ENCODE data around the gene SLC38A1.
"Not testable (repeated sequence)": the region's sequence is repeated elsewhere in the genome, so short reads cannot be mapped to it uniquely, and the experiment has no call there.

SLC38A1 gene

DNA sequence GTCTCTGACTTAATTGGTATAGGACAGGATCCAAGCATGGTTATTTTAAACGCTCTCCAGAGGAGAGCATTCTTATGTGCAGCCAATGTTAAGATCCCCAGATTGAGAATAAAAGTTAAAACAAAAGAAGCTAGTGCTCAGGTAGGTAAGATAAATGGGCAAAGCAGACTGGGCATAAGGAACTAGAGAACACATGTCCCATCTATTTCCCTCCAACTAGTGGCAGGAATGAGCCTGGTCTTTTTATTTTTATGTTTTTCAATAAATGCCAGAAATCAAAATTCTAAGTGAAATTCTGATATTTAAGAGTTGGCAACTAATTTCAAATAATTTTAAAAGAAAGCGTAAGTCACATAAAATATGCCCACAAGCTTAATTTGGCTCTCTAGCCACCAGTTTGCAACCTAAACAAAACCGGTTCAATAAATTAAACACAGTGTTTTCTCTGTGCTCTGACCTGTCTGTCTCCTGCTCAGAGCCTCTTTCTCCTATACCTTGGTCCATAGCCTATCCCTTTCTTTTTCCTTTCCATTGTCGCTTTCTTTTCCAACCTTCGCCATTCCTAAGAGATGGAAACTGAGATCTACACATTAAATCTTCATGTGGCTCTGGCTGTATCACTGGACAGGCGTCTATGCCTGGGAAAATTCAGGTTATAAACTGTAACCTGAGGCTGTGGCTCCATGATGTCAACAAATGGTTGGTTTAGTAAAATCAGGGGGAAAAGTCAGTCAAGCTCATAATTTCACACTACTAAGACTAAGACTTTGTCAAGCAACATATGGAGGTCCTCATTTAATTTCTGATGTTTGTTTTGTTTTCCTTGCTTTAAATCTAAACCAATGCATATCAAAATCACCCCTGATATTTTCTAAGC lies 5.5 kb downstream of the SLC38A1 start:
- DNase-seq, result no peak

DNA sequence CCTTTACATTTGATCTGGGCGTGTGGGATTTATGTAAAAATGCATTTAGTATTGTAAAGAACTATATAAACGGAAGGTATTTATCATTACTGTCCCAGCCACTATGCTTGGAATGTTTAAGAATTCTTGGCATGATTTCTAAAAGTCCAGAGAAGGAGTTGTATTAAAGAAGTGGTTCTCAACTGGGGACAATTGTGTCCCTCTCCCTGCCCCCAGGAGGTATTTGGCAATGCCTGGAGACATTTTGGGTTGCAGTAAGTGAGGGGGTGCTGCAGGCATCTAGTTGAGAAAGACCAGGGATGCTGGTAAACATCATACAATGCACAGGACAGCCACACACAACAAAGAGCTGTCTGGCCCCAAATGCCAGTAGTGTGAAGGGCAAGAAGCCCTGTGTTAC lies 7.2 kb downstream of the SLC38A1 start:
- no peak for DNase-seq

DNA sequence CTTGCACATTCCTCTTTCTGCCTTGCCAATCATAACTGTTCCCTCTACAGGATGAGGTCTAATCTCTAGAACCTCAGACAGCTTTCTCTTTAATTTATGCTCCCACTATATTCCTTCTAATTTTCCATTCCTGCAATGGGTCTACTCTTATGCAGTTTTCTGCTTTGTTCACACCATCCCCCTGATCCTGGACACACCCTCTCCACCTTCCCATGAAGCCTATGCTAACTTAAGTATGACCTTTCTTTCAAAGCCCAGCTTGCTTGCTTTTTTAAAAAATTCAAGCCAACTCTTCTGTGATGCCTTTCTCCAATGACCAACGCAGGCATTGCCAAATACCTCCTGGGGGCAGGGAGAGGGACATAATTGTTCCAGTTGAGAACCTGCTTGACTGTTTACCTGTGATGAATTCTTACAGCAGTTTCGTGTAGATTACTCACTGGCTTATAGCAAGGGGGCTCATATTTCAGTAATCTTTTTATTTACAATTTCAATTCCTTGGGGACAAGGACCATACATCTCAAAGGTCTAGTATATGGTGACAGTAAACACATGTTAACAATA lies 7.8 kb downstream of the SLC38A1 start:
- DNase-seq, result no peak

DNA sequence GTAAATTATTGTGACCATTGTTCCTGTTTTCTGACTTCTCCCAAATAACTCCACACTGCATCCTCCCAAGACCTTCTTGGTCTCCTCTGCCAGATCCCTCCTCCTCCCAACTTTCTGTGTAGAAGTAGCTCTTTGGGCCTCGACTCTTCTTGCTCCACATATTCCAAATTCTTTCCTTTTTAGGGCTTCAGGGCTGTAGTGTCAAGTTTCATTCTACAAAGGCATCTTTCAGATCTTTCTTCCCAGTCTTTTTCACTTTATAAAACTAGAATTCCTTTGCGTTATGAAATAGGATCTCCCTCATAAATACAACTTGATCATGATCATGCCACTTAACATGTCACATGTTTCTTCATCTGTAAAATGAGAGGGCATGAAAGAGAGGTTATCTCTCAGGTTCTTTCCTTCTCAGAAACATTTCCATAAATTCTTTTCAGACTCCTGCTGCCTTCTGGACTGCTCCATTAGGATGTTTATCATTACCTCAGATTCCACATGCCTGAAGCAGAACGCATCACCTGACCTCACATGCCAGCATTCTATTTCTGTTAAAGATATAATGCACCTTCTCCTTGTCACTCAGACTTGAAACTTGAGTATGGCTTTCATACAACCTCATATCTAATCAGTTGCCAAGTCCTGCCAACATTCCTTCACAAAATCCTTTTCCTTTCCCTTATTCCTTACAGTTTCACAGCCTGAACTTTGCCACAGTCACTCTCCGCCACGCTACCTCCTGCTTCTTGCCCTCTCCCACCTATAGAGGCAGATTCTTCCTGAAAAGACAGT lies 8.5 kb downstream of the SLC38A1 start:
- DNase-seq, result no peak

DNA sequence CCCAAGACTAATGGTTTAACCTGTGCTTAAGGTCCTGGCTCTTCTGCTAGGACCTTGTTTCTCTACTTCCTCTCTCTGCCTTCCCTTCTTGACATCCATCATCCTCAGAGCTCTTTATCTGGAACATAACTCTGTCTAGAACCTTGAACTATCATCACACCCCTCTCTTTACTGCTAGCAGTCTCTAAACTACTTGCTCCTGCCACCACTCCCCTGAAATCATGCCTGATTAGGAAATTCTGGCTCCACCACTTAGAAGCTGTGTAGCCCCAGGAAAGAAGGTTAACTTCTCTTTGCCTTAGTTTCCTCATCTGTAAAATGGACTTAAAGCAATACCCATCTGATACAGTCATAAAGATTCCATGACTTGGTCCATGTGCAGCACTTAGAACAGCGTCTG lies 9.1 kb downstream of the SLC38A1 start:
- DNase-seq, result no peak

DNA sequence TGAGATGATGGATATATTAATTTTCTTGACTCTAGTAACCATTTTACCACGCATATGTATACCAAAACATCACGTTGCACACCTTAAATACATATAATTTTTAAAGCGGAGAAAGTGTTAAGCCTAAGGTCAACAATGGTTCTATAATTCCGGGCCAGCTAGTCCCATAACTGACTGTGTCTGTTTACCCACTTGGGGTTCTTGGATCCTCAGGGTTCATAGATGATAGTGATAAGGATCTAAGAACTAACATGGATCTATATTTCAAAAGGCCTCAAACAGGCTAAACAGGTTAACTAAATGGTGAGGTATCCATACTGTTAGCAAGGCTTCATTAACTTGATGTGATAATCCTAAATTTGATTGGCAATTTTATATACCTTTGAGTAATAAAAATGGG lies 9.8 kb downstream of the SLC38A1 start:
- DNase-seq, result no peak

DNA sequence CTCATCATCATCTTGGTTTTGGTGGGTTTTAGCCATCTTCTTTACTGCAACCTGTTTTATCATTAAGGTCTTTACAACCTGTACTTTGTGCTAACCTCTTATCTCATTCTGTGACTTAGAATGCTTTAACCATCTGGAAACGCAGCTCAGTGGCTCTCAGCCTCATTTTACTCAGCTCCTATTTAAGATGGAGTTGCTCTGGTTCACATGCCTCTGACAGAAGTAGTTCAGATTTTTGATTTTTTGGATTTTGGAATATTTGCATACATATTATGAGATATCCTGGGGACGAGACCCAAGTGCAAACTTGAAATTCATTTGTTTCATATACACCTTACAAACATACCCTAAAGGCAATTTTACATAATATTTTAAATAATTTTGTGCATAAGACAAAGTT lies 10.7 kb downstream of the SLC38A1 start:
- DNase-seq, result no peak

DNA sequence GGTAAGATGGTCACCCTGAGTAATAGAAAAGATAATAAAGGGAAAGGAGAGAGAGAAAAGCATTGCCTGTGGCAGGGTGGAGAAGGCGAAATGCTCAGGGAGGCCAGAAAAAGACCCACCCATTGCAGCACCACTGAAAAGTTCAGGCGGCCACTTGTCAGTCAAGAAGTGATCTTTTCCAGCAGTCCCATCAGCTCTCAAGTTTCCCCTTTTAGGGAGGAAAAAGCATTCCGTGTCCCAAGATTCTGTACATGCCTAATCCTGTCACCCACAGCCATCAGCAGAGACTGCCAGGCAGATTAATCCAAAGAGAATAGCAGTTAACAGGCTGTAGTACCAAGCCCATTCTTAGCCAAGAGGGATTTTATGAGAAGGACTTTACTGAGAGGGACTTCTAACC lies 11.9 kb downstream of the SLC38A1 start:
- DNase-seq, result no peak

DNA sequence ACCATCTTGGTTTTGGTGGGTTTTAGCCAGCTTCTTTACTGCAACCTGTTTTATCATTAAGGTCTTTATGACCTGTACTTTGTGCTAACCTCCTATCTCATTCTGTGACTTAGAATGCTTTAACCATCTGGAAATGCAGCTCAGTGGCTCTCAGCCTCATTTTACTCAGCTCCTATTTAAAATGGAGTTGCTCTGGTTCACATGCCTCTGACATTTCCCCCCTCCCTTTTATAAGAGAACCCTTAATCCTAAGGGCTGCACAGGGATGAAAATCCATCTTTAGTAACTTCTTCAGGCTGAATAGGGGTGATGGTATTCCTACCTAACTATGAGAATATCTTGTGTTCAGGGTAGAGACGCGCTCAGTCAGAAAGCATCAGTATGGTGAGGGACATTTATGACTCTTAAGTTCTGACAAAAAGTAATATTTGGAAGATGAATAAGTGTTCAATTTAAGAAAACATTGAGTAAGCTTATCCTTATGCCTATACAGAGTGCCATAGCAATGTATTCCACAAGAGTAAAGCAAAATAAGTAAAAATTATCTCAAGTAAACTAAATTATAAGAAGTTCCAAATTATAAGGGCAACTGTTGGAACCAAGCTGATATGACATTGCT lies 15.2 kb downstream of the SLC38A1 start:
- DNase-seq, result no peak

DNA sequence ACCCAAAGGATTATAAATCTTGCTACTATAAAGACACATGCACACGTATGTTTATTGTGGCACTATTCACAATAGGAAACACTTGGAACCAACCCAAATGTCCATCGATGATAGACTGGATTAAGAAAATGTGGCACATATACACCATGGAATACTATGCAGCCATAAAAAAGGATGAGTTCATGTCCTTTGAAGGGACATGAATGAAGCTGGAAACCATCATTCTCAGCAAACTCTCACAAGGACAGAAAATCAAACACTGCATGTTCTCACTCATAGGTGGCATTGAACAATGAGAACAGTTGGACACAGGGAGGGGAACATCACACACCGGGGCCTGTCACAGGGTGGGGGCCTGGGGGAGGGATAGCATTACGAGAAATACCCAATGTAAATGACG lies 16.8 kb downstream of the SLC38A1 start:
- DNase-seq, result not testable (repeated sequence)

DNA sequence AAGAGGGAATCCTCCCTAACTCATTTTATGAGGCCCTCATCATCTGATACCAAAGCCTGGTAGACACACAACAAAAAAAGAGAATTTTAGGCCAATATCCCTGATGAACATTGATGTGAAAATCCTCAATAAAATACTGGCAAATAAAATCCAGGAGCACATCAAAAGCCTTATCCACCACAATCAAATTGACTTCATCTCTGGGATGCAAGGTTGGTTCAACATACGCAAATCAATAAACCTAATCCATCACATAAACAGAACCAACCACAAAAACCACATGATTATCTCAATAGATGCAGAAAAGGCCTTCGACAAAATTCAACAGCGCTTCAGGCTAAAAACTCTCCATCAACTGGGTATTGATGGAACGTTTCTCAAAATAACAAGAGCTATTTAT lies 18.9 kb downstream of the SLC38A1 start:
- not testable (repeated sequence) for DNase-seq

DNA sequence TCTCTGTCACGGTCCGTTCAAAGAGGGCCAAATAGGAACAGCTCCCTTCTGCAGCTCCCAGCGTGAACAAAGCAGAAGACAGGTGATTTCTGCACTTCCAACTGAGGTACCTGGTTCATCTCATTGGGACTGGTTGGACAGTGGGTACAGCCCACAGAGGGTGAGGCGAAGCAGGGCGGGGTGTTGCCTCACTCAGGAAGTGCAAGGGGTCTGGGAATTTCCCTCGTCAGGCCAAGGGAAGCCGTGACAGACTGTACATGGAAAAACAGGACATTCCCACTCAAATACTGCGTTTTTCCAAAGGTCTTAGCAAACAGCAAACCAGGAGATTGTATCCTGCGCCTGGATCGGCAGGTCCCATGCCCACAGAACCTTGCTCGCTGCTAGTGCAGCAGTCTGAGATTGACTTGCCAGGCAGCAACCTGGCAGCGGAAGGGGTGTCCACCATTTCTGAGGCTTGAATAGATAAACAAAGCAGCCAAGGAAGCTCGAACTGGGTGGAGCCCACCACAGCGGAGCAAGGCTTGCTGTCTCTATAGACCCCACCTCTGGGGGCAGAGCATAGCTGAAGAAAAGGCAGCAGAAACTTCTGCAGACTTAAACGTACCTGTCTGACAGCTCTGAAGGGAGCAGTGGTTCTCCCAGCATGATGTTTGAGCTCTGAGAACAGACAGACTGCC lies 22.7 kb downstream of the SLC38A1 start:
- DNase-seq, result no peak

DNA sequence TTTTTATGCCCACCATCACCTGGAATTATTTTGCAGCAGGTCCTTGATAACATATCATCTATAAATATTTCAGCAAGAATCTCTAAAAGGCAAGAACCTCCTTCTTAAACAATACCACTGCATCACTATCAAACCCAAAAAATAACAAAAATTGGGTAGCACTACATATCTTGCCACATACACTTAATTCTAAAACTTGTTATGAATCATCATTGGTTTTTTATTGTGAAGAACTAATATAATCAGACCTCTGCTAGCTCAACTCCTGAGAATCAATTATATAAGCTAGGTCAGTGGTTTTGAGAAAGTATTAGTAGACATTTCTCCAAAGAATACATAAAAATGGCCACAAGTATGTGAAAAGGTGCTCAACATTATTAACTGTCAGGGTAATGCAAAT lies 23.8 kb downstream of the SLC38A1 start:
- no peak for DNase-seq

DNA sequence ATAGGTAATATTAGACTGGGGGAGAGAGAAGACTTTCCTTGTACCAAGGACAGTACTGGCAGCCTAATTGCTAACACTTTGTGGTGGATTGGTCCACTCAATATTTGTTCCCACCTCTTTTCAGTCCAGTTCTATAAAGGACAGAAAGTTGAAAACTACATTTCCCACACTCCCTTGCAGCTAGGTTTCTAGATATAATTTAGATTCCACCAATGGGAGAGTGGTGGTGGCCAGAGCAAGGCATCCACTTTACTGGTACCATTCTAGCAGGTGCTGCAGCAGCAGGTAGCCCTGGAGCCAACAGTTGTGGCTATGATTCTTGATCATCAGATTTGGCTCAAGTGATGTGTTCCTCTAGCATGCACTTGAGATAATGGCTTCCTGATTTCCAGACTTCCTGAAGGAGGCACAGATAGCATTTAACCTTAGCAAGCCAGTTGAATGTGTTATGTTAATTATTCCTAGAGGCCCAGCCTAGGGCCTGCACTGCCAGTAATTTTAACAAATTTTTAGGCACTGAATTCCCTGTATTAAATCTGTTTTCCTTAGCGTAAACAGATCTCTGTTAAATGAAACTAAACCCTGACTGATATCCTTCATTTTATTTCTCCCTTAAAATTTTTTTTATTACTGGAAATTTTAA lies 24.4 kb downstream of the SLC38A1 start:
- DNase-seq, result no peak

DNA sequence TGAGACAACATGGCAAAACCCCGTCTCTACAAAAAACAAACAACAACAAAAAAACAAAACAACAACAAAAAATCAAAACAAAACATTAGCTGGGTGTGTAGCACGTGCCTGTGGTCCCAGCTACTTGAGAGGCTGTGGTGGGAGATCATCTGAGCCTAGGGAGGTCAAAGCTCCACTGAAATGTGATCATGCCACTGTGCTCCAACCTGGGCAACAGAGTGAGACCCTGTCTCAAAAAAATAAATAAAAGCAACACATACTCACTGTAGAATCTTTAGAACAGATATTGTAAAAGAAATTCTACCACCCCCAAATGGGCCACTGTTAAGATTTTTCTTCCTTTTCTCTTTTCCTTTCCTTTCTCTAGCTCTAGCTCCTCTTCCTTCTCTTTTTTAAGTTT lies 26.3 kb downstream of the SLC38A1 start:
- no peak for DNase-seq

DNA sequence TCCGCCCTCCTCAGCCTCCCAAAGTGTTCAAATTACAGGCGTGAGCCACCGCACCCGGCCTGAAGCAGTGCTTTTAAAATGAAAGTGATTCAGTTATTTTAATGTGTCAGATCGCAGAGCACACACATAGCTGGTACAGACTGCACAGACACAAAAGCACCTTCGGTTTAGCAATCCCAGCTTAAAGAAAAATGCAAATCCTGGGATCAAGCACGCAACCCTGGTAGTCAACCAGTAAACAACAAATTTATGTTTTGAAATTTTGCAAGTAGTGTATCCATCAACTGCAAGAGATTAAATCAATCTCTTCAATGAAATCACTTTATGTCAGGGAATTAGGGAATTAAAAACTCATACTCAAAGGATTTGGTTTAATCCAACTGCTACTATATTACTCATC lies 28.4 kb downstream of the SLC38A1 start:
- no peak for DNase-seq

DNA sequence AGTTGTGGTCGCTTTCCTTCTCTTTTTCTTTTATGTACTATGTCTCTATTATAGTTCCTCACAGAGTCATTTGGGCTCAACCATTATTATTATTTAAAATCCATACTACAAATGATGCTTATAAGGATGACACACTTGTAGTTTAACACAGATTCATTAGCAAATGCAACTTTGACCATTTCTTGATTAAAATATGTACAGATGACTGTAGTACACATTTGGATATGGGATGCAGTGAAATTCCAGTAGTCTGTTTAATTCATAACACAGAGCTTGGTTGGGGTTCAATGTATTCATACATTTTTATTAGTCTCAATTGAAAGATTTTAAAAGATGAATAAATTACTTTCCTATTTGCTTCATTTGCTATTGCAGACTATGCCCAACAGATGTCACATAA lies 30.0 kb downstream of the SLC38A1 start:
- no peak for DNase-seq

DNA sequence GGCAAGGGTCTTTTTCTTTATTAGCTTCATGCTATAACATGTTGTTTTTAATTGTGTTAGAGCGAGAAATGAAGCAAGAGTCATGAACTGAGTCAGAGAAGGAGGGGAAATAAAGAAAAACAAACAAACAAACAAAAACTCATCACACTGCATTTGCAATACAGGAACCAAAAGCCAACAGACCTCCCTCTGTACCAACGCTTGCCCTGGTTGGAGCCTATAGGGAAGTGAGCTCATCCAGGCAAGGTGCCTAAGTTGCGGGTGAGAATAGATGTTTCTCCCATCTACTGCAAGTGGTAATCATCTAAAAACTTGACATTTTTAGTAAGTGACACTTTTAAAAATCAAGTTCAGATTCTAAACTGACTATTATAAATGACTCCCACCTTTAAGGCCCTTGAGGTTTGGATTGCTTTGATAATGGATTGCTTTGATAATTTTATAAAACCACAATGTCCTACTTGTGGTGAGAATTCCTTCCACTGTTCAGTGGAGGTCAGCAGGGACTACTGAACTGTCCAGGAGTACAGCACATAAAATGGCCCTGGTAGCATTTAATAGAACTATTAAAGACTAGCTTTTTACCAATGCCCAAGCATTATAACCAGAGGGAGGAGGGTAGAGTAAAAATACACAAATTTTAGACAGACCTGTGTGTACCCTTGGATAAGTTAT lies 31.3 kb downstream of the SLC38A1 start:
- no peak for DNase-seq

DNA sequence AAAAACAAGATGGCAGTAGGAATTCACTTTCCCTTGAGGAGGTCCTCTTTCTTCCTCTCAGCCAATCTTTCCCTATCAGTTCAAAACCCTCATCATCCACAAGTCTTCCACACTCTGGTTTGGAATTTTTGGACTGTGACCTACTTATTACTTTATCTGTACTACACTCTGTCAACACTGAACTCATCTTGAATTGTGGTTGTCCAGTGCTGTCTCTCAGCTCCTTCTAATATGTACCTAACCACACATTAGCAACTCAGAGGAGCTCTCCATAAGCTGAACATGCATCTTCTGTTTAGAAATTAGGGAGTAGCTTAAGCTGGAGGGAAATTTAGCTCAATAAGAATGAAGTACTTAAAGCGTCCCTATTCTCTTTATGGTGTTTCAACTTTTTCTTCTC lies 34.8 kb downstream of the SLC38A1 start:
- no peak for DNase-seq

DNA sequence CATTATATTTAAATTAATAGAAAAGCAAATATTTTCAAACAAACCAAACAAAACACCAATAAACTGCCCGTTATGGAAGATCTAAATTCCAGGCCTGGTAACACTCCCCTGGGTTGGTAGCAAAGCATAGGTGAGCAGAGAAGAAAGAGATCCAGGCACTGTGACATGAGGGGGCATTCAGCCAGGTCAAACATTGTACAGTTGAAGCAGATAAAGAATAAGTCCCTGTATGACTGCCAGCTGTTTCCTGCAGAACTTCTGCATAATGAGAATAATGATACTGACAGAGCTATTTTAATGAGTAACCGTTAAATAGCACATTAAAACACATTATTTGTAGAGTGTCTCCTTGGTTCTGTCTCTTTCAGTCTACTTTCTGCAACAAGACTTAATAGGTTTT lies 35.4 kb downstream of the SLC38A1 start:
- no peak for DNase-seq

DNA sequence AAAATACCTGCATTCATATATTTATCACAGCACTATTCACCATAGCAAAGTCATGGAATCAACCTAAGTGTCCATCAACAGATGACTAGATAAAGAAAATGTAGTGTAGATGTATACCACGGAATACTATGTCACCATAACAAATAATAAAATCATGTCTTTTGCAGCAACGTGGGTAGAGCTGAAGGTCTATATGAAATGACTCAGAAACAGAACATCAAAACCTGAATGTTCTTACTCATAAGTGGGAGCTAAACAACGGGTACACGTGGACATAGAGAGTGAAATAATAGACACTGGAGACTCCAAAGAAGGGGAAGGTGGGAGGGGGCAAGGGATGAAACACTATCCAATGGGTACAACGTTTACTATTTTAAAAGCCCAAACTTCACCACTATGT lies 37.9 kb downstream of the SLC38A1 start:
- no peak for DNase-seq

DNA sequence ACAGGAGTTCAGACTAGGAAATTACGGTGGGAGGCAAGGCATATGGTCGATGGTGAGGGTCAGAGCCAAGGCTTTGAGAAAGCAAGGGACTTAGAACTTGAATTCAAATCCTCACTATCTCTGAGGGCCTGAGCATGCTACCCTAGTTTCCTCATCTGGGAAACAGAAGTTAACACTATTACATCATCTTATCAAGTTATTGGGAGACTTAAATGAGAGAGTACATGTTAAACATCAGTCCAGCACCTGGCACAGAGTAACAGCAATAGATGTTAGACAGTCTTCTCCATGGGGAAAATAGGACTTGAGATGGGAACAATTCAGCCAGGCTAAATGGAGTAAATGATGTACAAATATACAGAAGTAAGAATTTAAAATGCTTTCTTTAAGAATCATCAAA lies 38.5 kb downstream of the SLC38A1 start:
- DNase-seq, result no peak
